ENCODE results near the gene OR2A1. TPM values are rescaled to one million over a fixed set of nuclear protein-coding genes. Genes with fewer than 3 reads are reported as not detected.
"Not testable (repeated sequence)": the region's sequence is repeated elsewhere in the genome, so short reads cannot be mapped to it uniquely, and the experiment has no call there.

OR2A1 gene
- total RNA-seq (0.13 TPM), polyA plus RNA-seq (ENCODE audit: insufficient read depth in 1 of 8, insufficient read length in 8 of 8, low replicate concordance in 1 of 8) (under 1 TPM; 0.07 to 0.82 (median 0.27) TPM)
- long read RNA-seq, donor 1, result 0 reads
- long read RNA-seq, donor 2, result 0 reads
- long read RNA-seq, donor 3, partial matches to known transcripts, result 0 of 2 reads
- long read RNA-seq, donor 3, other reads (novel, unspliced or antisense), result 0 of 2 reads
- long read RNA-seq, donor 4, result 0 reads
- long read RNA-seq, donor 5, result 0 reads
- long read RNA-seq, donor 6, result 0 reads
- long read RNA-seq, donor 7, result 0 reads
- long read RNA-seq, donor 8, result 0 reads
- long read RNA-seq, donor 9, result 0 reads
- long read RNA-seq, donor 10, partial matches to known transcripts, result 0 of 1 reads
- long read RNA-seq, donor 10, other reads (novel, unspliced or antisense), result 0 of 1 reads
- long read RNA-seq, donor 11, result 0 reads

- no CpG with 5 or more reads among the region's 2 CpGs for WGBS (ENCODE audit: insufficient coverage)
- not testable (repeated sequence) for H3K27ac ChIP-seq (ENCODE audit: low read length); DNase-seq; H3K4me3 ChIP-seq (ENCODE audit: low read length); H3K36me3 ChIP-seq (ENCODE audit: control insufficient read depth, insufficient read depth, low read length); H3K9me3 ChIP-seq (replicated peaks; ENCODE audit: control insufficient read depth, low read depth, low read length); H3K4me1 ChIP-seq (ENCODE audit: control insufficient read depth, insufficient read depth, low read length); H3K27me3 ChIP-seq (ENCODE audit: control insufficient read depth, insufficient read depth, low read length)
These were observed at the start of gene OR2A1 for GRCh38 chr7:144311872-144312469. TSS of gene OR2A1 (plus strand) at chr7:144312419. CDS start at chr7:144318125, 5,706 bp downstream.

- H3K4me1 ChIP-seq (ENCODE audit: control insufficient read depth, insufficient read depth, low read length); H3K27ac ChIP-seq (ENCODE audit: low read length); H3K36me3 ChIP-seq (ENCODE audit: control insufficient read depth, insufficient read depth, low read length); H3K9me3 ChIP-seq (replicated peaks; ENCODE audit: control insufficient read depth, low read depth, low read length); H3K27me3 ChIP-seq (ENCODE audit: control insufficient read depth, insufficient read depth, low read length); DNase-seq; H3K4me3 ChIP-seq (ENCODE audit: low read length): not testable (repeated sequence)
- no CpG with 5 or more reads among the region's 7 CpGs for WGBS (ENCODE audit: insufficient coverage)
These were observed 47.5 kb upstream of the OR2A1 start, which contains the start of gene OR2A7 for GRCh38 chr7:144264692-144265091. TSS of gene OR2A7 (minus strand) at chr7:144264792. CDS start at chr7:144259628, 5,164 bp downstream.

- H3K27me3 ChIP-seq (ENCODE audit: control insufficient read depth, insufficient read depth, low read length), result not testable (repeated sequence)
- WGBS (ENCODE audit: insufficient coverage), result no CpG with 5 or more reads among the region's 19 CpGs
These were observed 43.0 kb upstream of the OR2A1 start, which contains the start of gene CTAGE8 for GRCh38 chr7:144269188-144269587. TSS of gene CTAGE8 (minus strand) at chr7:144269288. CDS start at chr7:144269250, 38 bp downstream.

GRCh38 chr7:144275281-144275680, 36.9 kb upstream of the OR2A1 start:
- H3K4me1 ChIP-seq (ENCODE audit: control insufficient read depth, insufficient read depth, low read length); H3K27ac ChIP-seq (ENCODE audit: low read length); H3K27me3 ChIP-seq (ENCODE audit: control insufficient read depth, insufficient read depth, low read length); H3K9me3 ChIP-seq (replicated peaks; ENCODE audit: control insufficient read depth, low read depth, low read length); DNase-seq; H3K36me3 ChIP-seq (ENCODE audit: control insufficient read depth, insufficient read depth, low read length); H3K4me3 ChIP-seq (ENCODE audit: low read length): not testable (repeated sequence)
- WGBS (ENCODE audit: insufficient coverage), result no CpG with 5 or more reads among the region's 6 CpGs

More at GRCh38 chr7:144269188-144269587, 43.0 kb upstream of the OR2A1 start, which contains the start of gene CTAGE8:
- not testable (repeated sequence) for H3K4me3 ChIP-seq (ENCODE audit: low read length); H3K36me3 ChIP-seq (ENCODE audit: control insufficient read depth, insufficient read depth, low read length); H3K9me3 ChIP-seq (replicated peaks; ENCODE audit: control insufficient read depth, low read depth, low read length); H3K4me1 ChIP-seq (ENCODE audit: control insufficient read depth, insufficient read depth, low read length); H3K27ac ChIP-seq (ENCODE audit: low read length); DNase-seq

GRCh38 chr7:144280010-144280409, 32.2 kb upstream of the OR2A1 start:
- not testable (repeated sequence) for DNase-seq; H3K27ac ChIP-seq (ENCODE audit: low read length); H3K27me3 ChIP-seq (ENCODE audit: control insufficient read depth, insufficient read depth, low read length); H3K9me3 ChIP-seq (replicated peaks; ENCODE audit: control insufficient read depth, low read depth, low read length); H3K4me1 ChIP-seq (ENCODE audit: control insufficient read depth, insufficient read depth, low read length); H3K4me3 ChIP-seq (ENCODE audit: low read length); H3K36me3 ChIP-seq (ENCODE audit: control insufficient read depth, insufficient read depth, low read length)
- whole genome bisulfite sequencing (ENCODE audit: insufficient coverage), result no CpG with 5 or more reads among the region's 6 CpGs

DNA sequence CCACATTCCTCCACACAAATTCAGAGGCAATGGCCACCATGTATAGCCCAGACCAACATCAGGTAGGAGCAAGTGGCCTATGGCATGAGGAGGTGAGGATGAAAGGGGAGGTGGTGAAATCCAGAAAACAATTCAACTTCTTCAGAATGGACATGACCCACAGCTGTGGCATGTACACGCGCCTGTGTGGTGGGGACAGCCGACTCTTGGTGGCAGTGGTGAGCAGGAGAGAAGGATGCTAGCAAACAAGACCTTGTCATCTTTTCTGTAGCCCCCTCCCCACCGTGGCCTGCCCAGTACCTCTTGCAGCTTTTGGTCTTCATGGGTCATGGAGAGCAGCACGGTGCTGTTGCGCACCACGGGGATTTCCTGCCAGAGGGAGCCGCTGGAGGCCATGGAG, 30.2 kb upstream of the OR2A1 start:
- WGBS (ENCODE audit: insufficient coverage), result no CpG with 5 or more reads among the region's 8 CpGs
- not testable (repeated sequence) for H3K27me3 ChIP-seq (ENCODE audit: control insufficient read depth, insufficient read depth, low read length); H3K9me3 ChIP-seq (replicated peaks; ENCODE audit: control insufficient read depth, low read depth, low read length); H3K27ac ChIP-seq (ENCODE audit: low read length); H3K36me3 ChIP-seq (ENCODE audit: control insufficient read depth, insufficient read depth, low read length); DNase-seq; H3K4me3 ChIP-seq (ENCODE audit: low read length); H3K4me1 ChIP-seq (ENCODE audit: control insufficient read depth, insufficient read depth, low read length)

DNA sequence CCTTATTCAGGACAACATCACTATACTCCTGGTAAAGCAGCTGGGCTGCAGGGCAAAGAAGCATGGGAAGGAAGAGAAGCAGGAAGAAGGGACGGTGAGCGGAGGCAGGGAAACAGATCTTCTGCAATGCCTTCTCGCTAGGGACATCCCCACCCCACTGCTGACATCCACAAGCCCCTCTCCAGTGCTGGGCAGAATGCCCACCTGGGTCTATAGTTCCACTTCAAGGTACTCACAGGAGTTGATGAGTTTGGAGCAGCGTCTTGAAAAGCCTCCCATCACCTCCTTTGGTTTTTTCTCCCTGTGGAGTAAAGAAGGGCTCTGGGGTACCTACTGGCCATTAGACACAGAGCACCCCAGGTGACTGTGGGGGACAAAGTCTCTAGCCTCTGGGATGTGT, 29.7 kb upstream of the OR2A1 start:
- no CpG with 5 or more reads among the region's 4 CpGs for WGBS (ENCODE audit: insufficient coverage)
- not testable (repeated sequence) for H3K27me3 ChIP-seq (ENCODE audit: control insufficient read depth, insufficient read depth, low read length)

DNA sequence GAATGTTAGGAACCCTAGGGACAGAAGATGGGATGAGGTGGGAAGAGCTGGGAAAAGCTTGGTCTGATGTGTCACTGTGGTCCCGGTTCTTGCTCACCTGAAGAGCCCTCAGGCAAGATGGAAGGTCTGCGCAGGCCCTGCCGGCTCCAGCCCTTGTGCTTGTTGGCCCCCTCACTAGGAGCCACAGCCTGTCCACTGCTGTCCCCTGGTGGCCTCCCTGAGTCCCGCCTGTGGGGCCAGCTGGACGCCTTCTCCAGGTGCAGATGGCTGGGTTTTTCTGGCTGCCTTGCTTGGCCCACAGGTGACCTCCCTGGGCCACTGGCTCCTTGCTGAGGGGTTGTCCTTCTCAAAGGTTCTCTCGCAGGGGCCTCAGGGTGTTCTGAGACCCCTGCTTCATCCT, 28.5 kb upstream of the OR2A1 start:
- not testable (repeated sequence) for H3K36me3 ChIP-seq (ENCODE audit: control insufficient read depth, insufficient read depth, low read length); H3K27me3 ChIP-seq (ENCODE audit: control insufficient read depth, insufficient read depth, low read length); H3K4me3 ChIP-seq (ENCODE audit: low read length); H3K4me1 ChIP-seq (ENCODE audit: control insufficient read depth, insufficient read depth, low read length); H3K27ac ChIP-seq (ENCODE audit: low read length); H3K9me3 ChIP-seq (replicated peaks; ENCODE audit: control insufficient read depth, low read depth, low read length); DNase-seq
- WGBS (ENCODE audit: insufficient coverage), result no CpG with 5 or more reads among the region's 6 CpGs

More for the DNA sequence above, 29.7 kb upstream of the OR2A1 start:
- not testable (repeated sequence) for DNase-seq; H3K36me3 ChIP-seq (ENCODE audit: control insufficient read depth, insufficient read depth, low read length); H3K4me1 ChIP-seq (ENCODE audit: control insufficient read depth, insufficient read depth, low read length); H3K9me3 ChIP-seq (replicated peaks; ENCODE audit: control insufficient read depth, low read depth, low read length); H3K27ac ChIP-seq (ENCODE audit: low read length); H3K4me3 ChIP-seq (ENCODE audit: low read length)

DNA sequence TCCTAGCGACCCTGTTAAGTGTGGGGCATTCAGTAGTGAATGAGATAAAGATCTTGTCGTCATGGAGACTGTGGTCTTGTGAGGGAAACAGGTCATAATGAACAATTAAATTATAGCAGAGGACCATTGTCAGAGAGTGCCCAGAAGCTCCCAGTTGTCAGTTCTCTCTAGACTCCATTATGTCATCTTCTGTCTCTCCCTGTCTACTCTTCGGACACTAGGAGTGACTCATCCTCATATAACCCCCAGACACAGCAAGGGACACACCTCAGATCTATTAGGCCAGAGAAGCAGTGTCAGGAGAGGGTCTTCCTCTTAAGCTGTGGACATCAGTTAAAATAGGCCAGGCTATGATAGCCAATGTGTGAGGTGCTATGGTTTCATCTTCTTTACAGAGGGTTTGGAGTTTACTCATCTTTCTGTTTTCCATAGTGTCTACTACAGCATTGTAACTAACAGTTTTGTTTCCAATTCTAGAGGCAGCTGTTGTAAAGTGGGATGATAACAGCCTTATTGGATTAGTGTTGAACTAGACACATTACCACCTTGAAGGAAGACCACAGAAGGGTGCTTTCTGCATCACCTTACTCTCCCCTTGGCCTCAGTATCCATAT, 24.9 kb upstream of the OR2A1 start:
- no CpG with 5 or more reads among the region's 3 CpGs for WGBS (ENCODE audit: insufficient coverage)
- H3K9me3 ChIP-seq (replicated peaks; ENCODE audit: control insufficient read depth, low read depth, low read length); DNase-seq; H3K27ac ChIP-seq (ENCODE audit: low read length); H3K4me1 ChIP-seq (ENCODE audit: control insufficient read depth, insufficient read depth, low read length); H3K36me3 ChIP-seq (ENCODE audit: control insufficient read depth, insufficient read depth, low read length); H3K27me3 ChIP-seq (ENCODE audit: control insufficient read depth, insufficient read depth, low read length); H3K4me3 ChIP-seq (ENCODE audit: low read length): not testable (repeated sequence)

DNA sequence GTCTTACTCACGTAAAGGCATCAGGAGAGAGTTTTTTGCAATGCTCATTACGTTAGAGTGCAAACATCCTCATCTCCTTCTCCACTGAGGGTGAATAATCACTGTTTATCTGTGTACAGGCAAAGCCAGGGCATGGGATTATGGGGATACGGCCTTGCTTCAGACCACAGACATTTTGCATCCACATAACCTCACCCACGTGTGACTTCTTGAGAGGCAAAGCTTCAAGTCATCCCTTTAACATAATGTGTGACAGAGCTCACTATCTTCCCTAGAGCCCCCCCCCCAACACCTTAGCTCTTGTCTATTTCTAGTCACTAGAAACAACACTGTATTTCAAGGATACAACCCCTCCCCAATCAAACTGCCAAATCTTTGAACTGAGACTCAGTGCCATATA, 20.6 kb upstream of the OR2A1 start:
- not testable (repeated sequence) for H3K36me3 ChIP-seq (ENCODE audit: control insufficient read depth, insufficient read depth, low read length); DNase-seq; H3K4me1 ChIP-seq (ENCODE audit: control insufficient read depth, insufficient read depth, low read length); H3K4me3 ChIP-seq (ENCODE audit: low read length); H3K9me3 ChIP-seq (replicated peaks; ENCODE audit: control insufficient read depth, low read depth, low read length); H3K27me3 ChIP-seq (ENCODE audit: control insufficient read depth, insufficient read depth, low read length); H3K27ac ChIP-seq (ENCODE audit: low read length)
- no CpG with 5 or more reads among the region's 4 CpGs for WGBS (ENCODE audit: insufficient coverage)
